HepG2 (cell line): Measurements from ENCODE around the gene JMJD8. TPM values are rescaled to one million over a fixed set of nuclear protein-coding genes. Genes with fewer than 3 reads are reported as not detected.

Experiments
- ATAC-seq: fragments of 200-7000 bp; cut with Tn5 transposase; 3 replicates; pipeline ENCODE4 v1.9.1; 2020; ENCODE audit warnings: mild to moderate bottlenecking, moderate library complexity
- BruUV-seq: library from RNA; stranded (reverse); fragments of 400-500 nt; replicated peaks from 2 replicates; lab custom pipeline; 2021; lab: Mats Ljungman, UMichigan
- CTCF ChIA-PET: fragments of 300-600 bp; formaldehyde crosslinking; extraction: SDS; loops from one replicate; lab custom pipeline; 2021; ENCODE audit warnings: low total read pairs, inconsistent platforms, low intra/inter-chr PET ratio; lab: Yijun Ruan, JAX
- POLR2A ChIA-PET: fragments of 350-600 bp; sonication (Branson Sonifier 250); formaldehyde crosslinking; loops from one replicate; lab custom pipeline; 2020; ENCODE audit warnings: antibody characterized with exemption, inconsistent platforms; lab: Yijun Ruan, JAX
- DNase-seq: peaks from one replicate; pipeline ENCODE4 v3.0.0-alpha.2; 2015; ENCODE audit warnings: low spot score
- FAIRE-seq: peaks from 3 replicates; lab custom pipeline; 2011; peaks lifted over from hg19 to GRCh38; lab: Jason Lieb, UNC
- H2AFZ ChIP-seq: one replicate; pipeline ENCODE4 v1.6.1; 2011; ENCODE audit warnings: low read length, inconsistent platforms
- H3K27ac ChIP-seq: fragments of 300-600 bp; 3 replicates; pipeline ENCODE4 v1.8.0; 2011; ENCODE audit warnings: mixed run types, mild to moderate bottlenecking, mixed read lengths, low read length, inconsistent platforms; ENCODE audit not compliant: insufficient read depth; ENCODE audit errors: extremely low read length
- H3K27me3 ChIP-seq, 2 experiments: fragments of 200-600 bp in 1 of 2; 2 replicates in 1 of 2; 3 replicates in 1 of 2; pipeline versions ENCODE4 v1.6.0 to v1.8.0; 2011; ENCODE audit warnings: low read length in 2 of 2, mild to moderate bottlenecking in 2 of 2, moderate library complexity in 2 of 2, inconsistent platforms in 1 of 2; ENCODE audit not compliant: insufficient read depth in 2 of 2, control insufficient read depth in 1 of 2
- H3K36me3 ChIP-seq, 2 experiments: fragments of 200-600 bp in 1 of 2; replicated peaks in 1 of 2; 2 replicates in 1 of 2; 3 replicates in 1 of 2; pipeline versions ENCODE4 v1.5.1 to v1.8.0; 2011; ENCODE audit warnings: low read length in 2 of 2, inconsistent platforms in 1 of 2; ENCODE audit not compliant: insufficient read depth in 2 of 2, control insufficient read depth in 1 of 2
- H3K4me1 ChIP-seq: 2 replicates; pipeline ENCODE4 v1.5.1; 2012; ENCODE audit warnings: low read length, inconsistent platforms; ENCODE audit not compliant: insufficient read depth
- H3K4me2 ChIP-seq: 2 replicates; pipeline ENCODE4 v1.6.0; 2011; ENCODE audit warnings: low read depth, low read length, inconsistent platforms
- H3K4me3 ChIP-seq, 3 experiments: fragments of 200-600 bp in 1 of 3; sonication (generic), shearing (Covaris generic) in 1 of 3; replicated peaks in 1 of 3; 2 replicates each; pipeline ENCODE4 v1.5.1; 2011 to 2016; ENCODE audit warnings: low read length in 3 of 3, inconsistent platforms in 2 of 3, low read depth in 2 of 3, mild to moderate bottlenecking in 2 of 3, control low read depth in 1 of 3, mixed read lengths in 1 of 3; ENCODE audit not compliant: insufficient read depth in 1 of 3
- H3K79me2 ChIP-seq: one replicate; pipeline ENCODE4 v1.6.1; 2011; ENCODE audit warnings: low read length, inconsistent platforms; ENCODE audit not compliant: insufficient read depth
- H3K9ac ChIP-seq: 2 replicates; pipeline ENCODE4 v1.6.0; 2011; ENCODE audit warnings: mild to moderate bottlenecking, low read depth, low read length, inconsistent platforms; ENCODE audit not compliant: insufficient read depth
- H3K9me3 ChIP-seq: 2 replicates; pipeline ENCODE4 v1.5.1; 2012; ENCODE audit warnings: mild to moderate bottlenecking, low read length
- H4K20me1 ChIP-seq: 2 replicates; pipeline ENCODE4 v1.6.0; 2011; ENCODE audit warnings: inconsistent platforms, mild to moderate bottlenecking, low read length, moderate library complexity; ENCODE audit not compliant: insufficient read depth
- AGO2 ChIP-seq: fragments of 200-400 bp; formaldehyde crosslinking; optimal IDR thresholded peaks from 2 replicates; pipeline ENCODE3; 2017; ENCODE audit warnings: mild to moderate bottlenecking, low read depth, low read length, moderate library complexity
- ARNT ChIP-seq: fragments of 450-650 bp; IDR thresholded peaks from 2 replicates; pipeline ENCODE4 v1.6.1; 2017
- BATF2 ChIP-seq: sonication (generic); formaldehyde crosslinking; IDR thresholded peaks from 2 replicates; pipeline ENCODE4 v1.8.0; 2022; ENCODE audit warnings: mild to moderate bottlenecking, missing genetic modification reagents, moderate library complexity
- ETV5 ChIP-seq: IDR thresholded peaks from 2 replicates; pipeline ENCODE4 v1.6.1; 2018; ENCODE audit warnings: missing biosample characterization, missing genetic modification reagents, inconsistent platforms, borderline replicate concordance
- GABPB1 ChIP-seq: IDR thresholded peaks from 2 replicates; pipeline ENCODE4 v1.6.1; 2016; ENCODE audit warnings: mild to moderate bottlenecking, missing genetic modification reagents, moderate library complexity, missing compliant biosample characterization
- GATAD1 ChIP-seq: IDR thresholded peaks from 2 replicates; pipeline ENCODE4 v1.6.1; 2016; ENCODE audit warnings: missing genetic modification reagents, missing compliant biosample characterization
- KMT2B ChIP-seq: IDR thresholded peaks from 2 replicates; pipeline ENCODE4 v1.6.1; 2016; ENCODE audit warnings: missing genetic modification reagents, missing compliant biosample characterization
- MTF2 ChIP-seq: sonication (generic); formaldehyde crosslinking; IDR thresholded peaks from 2 replicates; pipeline ENCODE4 v1.5.0; 2020; ENCODE audit warnings: missing genetic modification reagents, borderline replicate concordance
- SIX1 ChIP-seq: sonication (generic); formaldehyde crosslinking; IDR thresholded peaks from 2 replicates; pipeline ENCODE4 v1.4.0; 2020; ENCODE audit warnings: missing genetic modification reagents, borderline replicate concordance
- ZBTB34 ChIP-seq: sonication (generic); formaldehyde crosslinking; IDR thresholded peaks from 2 replicates; pipeline ENCODE4 v1.8.0; 2022; ENCODE audit warnings: mild to moderate bottlenecking, missing genetic modification reagents
- ZBTB4 ChIP-seq: sonication (generic); formaldehyde crosslinking; IDR thresholded peaks from 2 replicates; pipeline ENCODE4 v1.4.0; 2020; ENCODE audit warnings: missing genetic modification reagents, mild to moderate bottlenecking, borderline replicate concordance
- ZBTB7A ChIP-seq: sonication (generic); formaldehyde crosslinking; IDR thresholded peaks from 2 replicates; pipeline ENCODE4 v1.8.0; 2022; ENCODE audit warnings: mild to moderate bottlenecking, missing genetic modification reagents
- ZBTB7B ChIP-seq: sonication (generic); formaldehyde crosslinking; IDR thresholded peaks from 2 replicates; pipeline ENCODE4 v1.4.0; 2020; ENCODE audit warnings: missing genetic modification reagents
- ZNF17 ChIP-seq: sonication (generic); formaldehyde crosslinking; IDR thresholded peaks from 2 replicates; pipeline ENCODE4 v1.5.0; 2020; ENCODE audit warnings: mild to moderate bottlenecking, missing genetic modification reagents
- ZNF746 ChIP-seq: sonication (generic); formaldehyde crosslinking; IDR thresholded peaks from 2 replicates; pipeline ENCODE4 v1.8.0; 2022; ENCODE audit warnings: mild to moderate bottlenecking, missing genetic modification reagents
- whole genome bisulfite sequencing: methylation state at CpG from one replicate; pipeline ENCODE4 v1.1.6; 2017; ENCODE audit warnings: low lambda C conversion rate; 5-methylcytosine and 5-hydroxymethylcytosine counted together
- in situ Hi-C: cut with HindIII; loops from 2 replicates; pipeline ENCODE4 v1.10.0; 2017; ENCODE audit warnings: low pct_unique_long_range_greater_than_20kb; ENCODE audit not compliant: extremely low pct_ligation_motif_present
- intact Hi-C: fragments of 100-400 bp; cut with micrococcal nuclease; formaldehyde crosslinking; loops from one replicate; pipeline ENCODE4 v1.10.0; 2022; ENCODE audit not compliant: unreplicated experiment
- polyA plus RNA-seq, 8 experiments: library from polyadenylated mRNA; depleted of rRNA in 3 of 8; stranded (reverse) in 7 of 8; unstranded in 1 of 8; fragments of >200 nt; fragmentation: Illumina TruSeq in 4 of 8; extraction: Trizol in 4 of 8; gene quantifications; 2 replicates each; pipeline versions ENCODE4 v1.2.1 to v1.2.3, GENCODE V29; 2011 to 2016; ENCODE audit warnings: low read depth in 4 of 8, missing spikeins in 1 of 8, mixed read lengths in 1 of 8; ENCODE audit not compliant: insufficient read depth in 1 of 8
- total RNA-seq, 5 experiments: library from RNA; depleted of rRNA; stranded (reverse); fragments of >200 nt; fragmentation: Illumina TruSeq; extraction: Trizol; gene quantifications; 2 replicates each; pipeline ENCODE4 v1.2.3, GENCODE V29; 2016; ENCODE audit warnings: low read depth in 1 of 5
- TF ChIP-seq, protein P1 (sequence below): sonication (generic); formaldehyde crosslinking; IDR thresholded peaks from 2 replicates; pipeline ENCODE4 v1.5.0; 2020; ENCODE audit warnings: mild to moderate bottlenecking, missing genetic modification reagents, moderate library complexity

The JMJD8 gene
- total and polyA plus RNA-seq, 2 of the 13 experiments (the other 11 are each of a cell fraction or from before 2014, with no cell fraction given), result 2.6 to 11.8 TPM

- no peak for TF ChIP-seq MTF2
- no peak for TF ChIP-seq ZNF17 (CRISPR knock-in tag)
- no peak for TF ChIP-seq ZNF746 (CRISPR knock-in tag)
- no peak for TF ChIP-seq ZBTB34 (CRISPR knock-in tag)
- TF ChIP-seq, all 625 proteins: peak for 3
Observed at GRCh38 chr16:725041-725376, 40.9 kb upstream of the JMJD8 start (continued).

DNA sequence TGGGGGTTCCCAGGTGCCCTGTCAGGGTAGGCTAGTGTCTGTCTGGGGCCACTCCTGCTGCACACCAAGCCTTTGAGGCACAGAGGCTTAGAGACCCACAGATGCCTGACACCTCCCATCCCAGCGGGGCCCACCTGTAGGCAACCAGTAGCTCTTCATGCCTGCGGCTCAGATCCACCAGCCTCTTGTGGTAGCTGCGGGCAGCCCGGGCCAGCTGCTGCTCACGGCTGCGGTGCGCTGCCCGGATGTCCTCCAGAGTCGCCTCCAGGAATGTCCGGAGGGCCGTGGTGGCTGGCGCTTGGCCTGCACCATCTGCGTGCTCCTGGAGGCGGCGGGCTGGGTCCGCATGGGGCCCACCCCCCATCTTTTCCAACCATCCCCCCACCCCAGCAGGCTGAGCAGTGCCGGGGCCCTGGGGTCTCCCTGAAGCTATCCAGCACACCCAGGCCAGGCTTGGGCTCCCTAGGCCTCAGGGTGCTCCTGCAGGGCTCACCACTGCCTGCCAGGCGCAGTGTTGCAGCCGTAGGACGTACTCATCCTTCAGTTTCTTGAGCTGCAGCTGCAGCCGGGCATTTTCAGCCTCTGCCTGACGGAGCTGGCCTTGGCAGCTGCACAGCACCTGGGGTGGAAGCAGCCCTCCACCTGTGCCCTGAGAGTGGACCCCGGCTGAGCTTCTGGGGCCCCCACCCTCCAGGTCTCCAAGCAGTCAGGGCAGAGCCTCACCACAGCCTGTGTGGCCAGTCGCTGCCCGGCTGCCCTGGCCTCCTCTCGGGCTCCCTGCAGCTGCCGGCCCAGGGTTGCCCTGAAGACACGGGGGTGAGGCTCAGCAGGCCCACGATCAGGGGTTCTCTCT lies 40.3 kb upstream of the JMJD8 start:
- CTCF ChIA-PET, result no interaction called here
- FAIRE-seq (no peak), ATAC-seq (no peak), DNase-seq (no peak)
- no TSS peak for BruUV-seq
- Histone ChIP-seq H3K79me2 (no peaks in the 10 kb centered on the region), H3K9me3 (no peaks in the 10 kb centered on the region), H3K9ac (no peak overlapping the region), H4K20me1 (no peaks in the 10 kb centered on the region), H3K4me2 (no peak overlapping the region), H3K4me1 (peaks cover 29% of the 10 kb centered on the region), H3K36me3 (no peaks in the 10 kb centered on the region), H3K4me3 (no peak overlapping the region), H2AFZ (no peak overlapping the region), H3K27ac (no peak overlapping the region), H3K27me3 (peaks cover 0 to 3% of the 10 kb centered on the region in 2 experiments; a peak in 1 of 5 replicates)
- in situ Hi-C loops (no loop called here), intact Hi-C loops (no loop called here)
- POLR2A ChIA-PET, result interaction anchor here (2.6 kb wide), 1 partner anchor 8 kb away, joined by 14 read pairs; no protein-coding TSS in a partner anchor
- 35% methylated on average over 5 of the region's 29 CpGs for WGBS
- TF ChIP-seq ETV5 (CRISPR knock-in tag) (no peak), BATF2 (CRISPR knock-in tag) (no peak), SIX1 (CRISPR knock-in tag) (no peak), ZBTB7A (CRISPR knock-in tag) (no peak), ARNT (no peak), AGO2 (peak; percentile 81), GABPB1 (CRISPR knock-in tag) (peak; percentile 12; the same call in 1 of the 2 replicates), GATAD1 (no peak), KMT2B (CRISPR knock-in tag) (no peak), ZBTB4 (CRISPR knock-in tag) (no peak), ZBTB7B (CRISPR knock-in tag) (no peak)
- TF ChIP-seq, protein P1, sequence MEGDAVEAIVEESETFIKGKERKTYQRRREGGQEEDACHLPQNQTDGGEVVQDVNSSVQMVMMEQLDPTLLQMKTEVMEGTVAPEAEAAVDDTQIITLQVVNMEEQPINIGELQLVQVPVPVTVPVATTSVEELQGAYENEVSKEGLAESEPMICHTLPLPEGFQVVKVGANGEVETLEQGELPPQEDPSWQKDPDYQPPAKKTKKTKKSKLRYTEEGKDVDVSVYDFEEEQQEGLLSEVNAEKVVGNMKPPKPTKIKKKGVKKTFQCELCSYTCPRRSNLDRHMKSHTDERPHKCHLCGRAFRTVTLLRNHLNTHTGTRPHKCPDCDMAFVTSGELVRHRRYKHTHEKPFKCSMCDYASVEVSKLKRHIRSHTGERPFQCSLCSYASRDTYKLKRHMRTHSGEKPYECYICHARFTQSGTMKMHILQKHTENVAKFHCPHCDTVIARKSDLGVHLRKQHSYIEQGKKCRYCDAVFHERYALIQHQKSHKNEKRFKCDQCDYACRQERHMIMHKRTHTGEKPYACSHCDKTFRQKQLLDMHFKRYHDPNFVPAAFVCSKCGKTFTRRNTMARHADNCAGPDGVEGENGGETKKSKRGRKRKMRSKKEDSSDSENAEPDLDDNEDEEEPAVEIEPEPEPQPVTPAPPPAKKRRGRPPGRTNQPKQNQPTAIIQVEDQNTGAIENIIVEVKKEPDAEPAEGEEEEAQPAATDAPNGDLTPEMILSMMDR (CRISPR knock-in tag), result no peak
